ENCODE data around the gene ERMAP. TPM values are rescaled to one million over a fixed set of nuclear protein-coding genes. Genes with fewer than 3 reads are reported as not detected.

ERMAP gene
- total RNA-seq (2021; fragmentation: NEBNext Ultra II Directional; extraction: Animal tissue kit (Norgen Biotek cat#: 25700)), result 10 to 100 TPM in 3 of 6 experiments, 1 to 10 TPM in 3; 8.9 to 12.3 (median 10.4) TPM
- long read RNA-seq, partial matches to known transcripts, result 0 of 8 reads
- long read RNA-seq, other reads (novel, unspliced or antisense), result 7 of 8 reads

GRCh38 chr1:42816585-42817439 is at the start of gene ERMAP, which contains the start of gene SVBP:
TSS of gene ERMAP (plus strand) at chr1:42817122. CDS start at chr1:42830449, 13,327 bp downstream.
TSS of gene SVBP (minus strand) at chr1:42817397. CDS start at chr1:42816544, 853 bp downstream.
- Mint-ChIP-seq H3K27me3 (ENCODE audit: insufficient read depth) (no peaks in the 10 kb centered on the region), H3K9me3 (peaks cover 4% of the 10 kb centered on the region; the same call in 1 of the 2 replicates), H3K27ac (peak within 1 kb of the TSS; percentile 81), H3K4me3 (peak within 1 kb of the TSS; percentile 88), H3K36me3 (ENCODE audit: low read depth) (peaks cover 14% of the 10 kb centered on the region), H3K4me1 (ENCODE audit: low read depth) (peaks cover 50% of the 10 kb centered on the region)
- DNase-seq, result peak; percentile 80
- TF ChIP-seq CTCF (IDR thresholded peaks at IDR 0.05), result peak; percentile 11; the same call in 1 of the 2 replicates

GRCh38 chr1:42767510-42768000 is 49.4 kb upstream of the ERMAP start:
- Mint-ChIP-seq H3K4me3 (no peak overlapping the region; the same call in 1 of the 2 replicates), H3K27ac (peak overlapping the region; percentile 80), H3K27me3 (ENCODE audit: insufficient read depth) (no peaks in the 10 kb centered on the region), H3K9me3 (no peaks in the 10 kb centered on the region), H3K4me1 (ENCODE audit: low read depth) (peaks cover 17% of the 10 kb centered on the region), H3K36me3 (ENCODE audit: low read depth) (peaks cover 11% of the 10 kb centered on the region)
- DNase-seq, result no peak
- no peak for TF ChIP-seq CTCF (IDR thresholded peaks at IDR 0.05)

GRCh38 chr1:42768172-42768571 is 48.8 kb upstream of the ERMAP start:
- peaks cover 17% of the 10 kb centered on the region for H3K4me1 Mint-ChIP-seq (ENCODE audit: low read depth)
- H3K27ac Mint-ChIP-seq, result peak overlapping the region; percentile 80
- no peaks in the 10 kb centered on the region for H3K9me3 Mint-ChIP-seq
- no peaks in the 10 kb centered on the region for H3K27me3 Mint-ChIP-seq (ENCODE audit: insufficient read depth)
- DNase-seq, result no peak
- no peak overlapping the region; the same call in 1 of the 2 replicates for H3K4me3 Mint-ChIP-seq
- no peak for TF ChIP-seq CTCF (IDR thresholded peaks at IDR 0.05)
- peaks cover 11% of the 10 kb centered on the region for H3K36me3 Mint-ChIP-seq (ENCODE audit: low read depth)

- H3K27ac Mint-ChIP-seq, result no peak overlapping the region
- H3K4me1 Mint-ChIP-seq (ENCODE audit: low read depth), result peaks cover 17% of the 10 kb centered on the region
- H3K27me3 Mint-ChIP-seq (ENCODE audit: insufficient read depth), result no peaks in the 10 kb centered on the region
- H3K9me3 Mint-ChIP-seq, result no peaks in the 10 kb centered on the region
- TF ChIP-seq CTCF (IDR thresholded peaks at IDR 0.05), result no peak
- DNase-seq, result no peak
- peaks cover 13% of the 10 kb centered on the region for H3K36me3 Mint-ChIP-seq (ENCODE audit: low read depth)
- no peak overlapping the region for H3K4me3 Mint-ChIP-seq
These were observed 47.1 kb upstream of the ERMAP start for GRCh38 chr1:42769811-42770210.

- H3K9me3 Mint-ChIP-seq, result no peaks in the 10 kb centered on the region
- H3K27ac Mint-ChIP-seq, result no peak overlapping the region
- no peak overlapping the region for H3K4me3 Mint-ChIP-seq
- TF ChIP-seq CTCF (IDR thresholded peaks at IDR 0.05), result no peak
- no peaks in the 10 kb centered on the region for H3K27me3 Mint-ChIP-seq (ENCODE audit: insufficient read depth)
- DNase-seq, result no peak
- peaks cover 29% of the 10 kb centered on the region for H3K36me3 Mint-ChIP-seq (ENCODE audit: low read depth)
- H3K4me1 Mint-ChIP-seq (ENCODE audit: low read depth), result peaks cover 10% of the 10 kb centered on the region
These were observed 43.5 kb upstream of the ERMAP start for GRCh38 chr1:42773420-42773819.

Measured in HFFc6 (cell line).